Epithelial cell of proximal tubule (primary cell): ENCODE measurements around the gene RANBP10. TPM values are rescaled to one million over a fixed set of nuclear protein-coding genes. Genes with fewer than 3 reads are reported as not detected.

Experiments used
- DNase-seq: peaks from one replicate; pipeline ENCODE4 v3.0.0-alpha.2; 2011; ENCODE audit warnings: low read depth
- H3K4me3 ChIP-seq: 2 replicates; pipeline ENCODE4 v1.5.1; 2011; ENCODE audit warnings: low read depth, mild to moderate bottlenecking, low read length
- CTCF ChIP-seq: conservative IDR thresholded peaks from 2 replicates; pipeline ENCODE4 v1.5.1; 2012; ENCODE audit warnings: low read depth, mild to moderate bottlenecking, low read length
- total RNA-seq: library from RNA; depleted of rRNA; stranded (reverse); fragments of >200 nt; gene quantifications from 2 replicates; pipeline ENCODE4 v1.2.3, GENCODE V29; 2015

RANBP10 gene
- total RNA-seq, 1 donor from 2014 or later: 4.0 TPM

- TF ChIP-seq CTCF: no peak
- peak within 1 kb of the TSS; percentile 98 for H3K4me3 ChIP-seq
- DNase-seq: peak; percentile 43
Measured at GRCh38 chr16:67719048-67719777, 87.1 kb downstream of the RANBP10 start, which contains the start of gene GFOD2. TSS of gene GFOD2 (minus strand) at chr16:67719316. CDS start at chr16:67685715, 33,601 bp downstream.

- TF ChIP-seq CTCF: no peak
- peak overlapping the region; percentile 98 for H3K4me3 ChIP-seq
- DNase-seq: no peak
Measured at GRCh38 chr16:67718668-67719047, 87.7 kb downstream of the RANBP10 start.

- TF ChIP-seq CTCF: no peak
- DNase-seq: no peak
- no peak overlapping the region for H3K4me3 ChIP-seq
Measured at GRCh38 chr16:67716097-67716496, 90.3 kb downstream of the RANBP10 start.

DNA sequence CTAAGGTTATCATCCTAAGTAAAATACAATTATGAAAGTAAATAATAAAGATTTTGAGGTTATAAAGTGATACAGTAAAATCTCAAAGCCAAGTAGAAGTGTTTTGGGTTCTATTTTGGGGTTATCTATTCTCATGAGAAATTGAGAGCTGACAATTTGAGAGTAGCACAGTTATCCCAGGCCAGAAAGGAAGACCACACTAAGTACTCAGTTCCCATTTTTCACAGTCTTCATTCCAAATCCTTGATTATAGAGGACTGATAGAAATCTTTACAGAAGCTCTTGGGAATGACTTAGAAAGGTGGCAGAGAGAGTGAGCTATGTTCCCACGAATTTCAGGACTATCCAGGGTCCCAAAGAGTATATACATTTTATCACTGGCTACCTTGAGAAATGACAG is 91.8 kb downstream of the RANBP10 start:
- no peak for DNase-seq
- no peak for TF ChIP-seq CTCF
- H3K4me3 ChIP-seq: no peak overlapping the region

- H3K4me3 ChIP-seq: no peak overlapping the region
- no peak for DNase-seq
- no peak for TF ChIP-seq CTCF
Measured at GRCh38 chr16:67713647-67714273, 92.6 kb downstream of the RANBP10 start.

DNA sequence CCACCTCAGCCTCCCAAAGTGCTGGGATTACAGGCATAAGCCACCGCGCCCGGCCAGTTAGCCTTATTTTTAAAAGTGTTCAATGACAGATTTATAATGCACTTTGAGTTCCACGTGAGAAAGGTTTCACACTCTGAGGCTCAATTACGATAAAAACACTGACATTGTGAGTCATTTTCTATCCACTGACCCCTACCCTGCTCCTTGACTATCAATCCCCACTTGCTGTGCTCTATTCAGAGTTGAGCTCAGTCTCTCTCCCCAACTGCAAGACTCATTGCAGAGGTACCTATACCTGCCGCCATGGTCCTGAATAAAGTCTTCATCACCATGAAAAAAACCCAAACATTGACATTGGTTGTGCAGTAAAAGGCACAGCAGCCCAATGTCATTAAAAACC is 95.8 kb downstream of the RANBP10 start:
- no peak overlapping the region for H3K4me3 ChIP-seq
- TF ChIP-seq CTCF: no peak
- no peak for DNase-seq
